GM10266 (cell line): ENCODE data around the gene EEFSEC.

Source experiments
- DNase-seq: peaks from one replicate; pipeline ENCODE4 v3.0.0; 2012; ENCODE audit errors: extremely low spot score
- TF ChIP-seq, protein P1 (sequence below): IDR thresholded peaks from 2 replicates; pipeline ENCODE4 v1.5.1; 2012; ENCODE audit warnings: mild to moderate bottlenecking, low read depth; ENCODE audit not compliant: control insufficient read depth, insufficient read depth; ENCODE audit errors: missing control alignments

The EEFSEC gene

DNA sequence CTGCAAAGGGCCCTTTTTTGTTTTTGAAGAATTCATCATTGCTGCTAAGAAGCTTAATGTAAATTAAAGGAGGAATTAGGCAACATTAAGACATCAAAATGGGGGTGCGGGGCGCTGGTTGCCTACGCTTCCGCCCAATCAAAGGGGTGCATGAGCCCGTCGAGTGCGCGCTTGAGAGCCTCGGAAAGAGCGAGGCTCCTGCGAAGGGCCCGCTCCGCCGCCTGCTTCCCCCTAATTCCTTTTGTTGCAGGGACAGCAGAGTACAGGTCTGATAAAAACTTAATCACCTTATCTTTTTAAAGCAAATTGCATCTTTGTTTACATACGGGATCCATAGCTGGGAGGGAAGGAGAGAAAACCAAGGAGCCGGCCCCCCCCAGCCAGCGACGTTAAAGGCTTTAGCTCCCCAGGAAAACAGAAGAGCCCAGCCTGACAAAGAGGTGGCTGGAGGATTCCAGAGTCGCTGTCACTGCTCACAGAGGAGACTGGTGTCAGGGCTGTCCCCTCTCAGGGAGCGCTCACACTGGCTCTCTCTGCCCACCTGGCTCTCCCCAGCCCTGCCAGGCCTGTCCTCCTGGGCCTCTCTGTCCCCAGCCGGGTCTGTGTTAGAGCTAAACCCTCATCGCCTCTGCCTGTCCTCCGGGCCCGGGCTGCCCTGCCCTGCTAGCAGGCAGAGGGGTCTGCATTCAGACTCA lies 246.1 kb downstream of the EEFSEC start:
- TF ChIP-seq, protein P1, sequence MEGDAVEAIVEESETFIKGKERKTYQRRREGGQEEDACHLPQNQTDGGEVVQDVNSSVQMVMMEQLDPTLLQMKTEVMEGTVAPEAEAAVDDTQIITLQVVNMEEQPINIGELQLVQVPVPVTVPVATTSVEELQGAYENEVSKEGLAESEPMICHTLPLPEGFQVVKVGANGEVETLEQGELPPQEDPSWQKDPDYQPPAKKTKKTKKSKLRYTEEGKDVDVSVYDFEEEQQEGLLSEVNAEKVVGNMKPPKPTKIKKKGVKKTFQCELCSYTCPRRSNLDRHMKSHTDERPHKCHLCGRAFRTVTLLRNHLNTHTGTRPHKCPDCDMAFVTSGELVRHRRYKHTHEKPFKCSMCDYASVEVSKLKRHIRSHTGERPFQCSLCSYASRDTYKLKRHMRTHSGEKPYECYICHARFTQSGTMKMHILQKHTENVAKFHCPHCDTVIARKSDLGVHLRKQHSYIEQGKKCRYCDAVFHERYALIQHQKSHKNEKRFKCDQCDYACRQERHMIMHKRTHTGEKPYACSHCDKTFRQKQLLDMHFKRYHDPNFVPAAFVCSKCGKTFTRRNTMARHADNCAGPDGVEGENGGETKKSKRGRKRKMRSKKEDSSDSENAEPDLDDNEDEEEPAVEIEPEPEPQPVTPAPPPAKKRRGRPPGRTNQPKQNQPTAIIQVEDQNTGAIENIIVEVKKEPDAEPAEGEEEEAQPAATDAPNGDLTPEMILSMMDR = no peak
- DNase-seq = no peak

DNA sequence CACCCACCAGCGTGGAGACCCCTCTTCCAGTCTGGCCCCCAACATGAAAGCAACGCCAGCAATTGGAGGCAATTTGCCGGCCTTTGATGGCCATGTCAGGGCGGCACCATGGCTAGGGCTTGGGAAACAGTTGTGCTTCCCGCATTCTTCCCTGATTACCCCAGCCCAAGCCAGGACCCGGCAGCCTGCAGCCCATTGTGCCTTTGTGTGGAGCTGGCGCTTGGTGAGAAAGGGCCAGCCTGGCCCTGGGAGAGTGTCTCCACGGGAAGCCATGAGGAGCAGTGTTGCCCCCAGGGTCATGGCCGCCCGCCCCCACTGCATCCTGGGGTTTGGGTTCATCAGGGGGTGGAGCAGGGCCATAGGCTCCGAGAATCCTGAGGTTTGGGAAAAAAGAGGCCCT lies 247.4 kb downstream of the EEFSEC start:
- no peak for DNase-seq
- TF ChIP-seq, protein P1 = no peak

DNA sequence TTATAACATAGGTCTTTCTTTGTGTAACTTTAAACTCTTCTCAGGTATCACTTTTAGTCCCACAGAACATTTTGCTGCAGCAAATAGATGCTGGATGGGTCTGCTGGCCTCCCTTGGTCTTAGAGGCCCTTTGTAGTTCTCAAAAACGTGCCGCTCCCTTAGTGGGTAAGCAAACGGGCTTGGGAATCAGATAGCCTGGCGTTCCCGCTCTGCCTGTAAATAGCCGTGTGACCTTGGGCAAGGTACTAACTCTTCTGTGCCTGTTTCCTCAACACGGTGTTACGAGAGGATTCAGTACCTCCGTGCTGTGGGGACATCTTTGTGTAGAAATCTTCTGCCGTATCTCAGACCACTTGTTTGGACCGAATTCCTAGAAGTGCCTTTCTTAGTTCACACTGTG lies 249.0 kb downstream of the EEFSEC start:
- DNase-seq = no peak
- TF ChIP-seq, protein P1 = no peak

DNA sequence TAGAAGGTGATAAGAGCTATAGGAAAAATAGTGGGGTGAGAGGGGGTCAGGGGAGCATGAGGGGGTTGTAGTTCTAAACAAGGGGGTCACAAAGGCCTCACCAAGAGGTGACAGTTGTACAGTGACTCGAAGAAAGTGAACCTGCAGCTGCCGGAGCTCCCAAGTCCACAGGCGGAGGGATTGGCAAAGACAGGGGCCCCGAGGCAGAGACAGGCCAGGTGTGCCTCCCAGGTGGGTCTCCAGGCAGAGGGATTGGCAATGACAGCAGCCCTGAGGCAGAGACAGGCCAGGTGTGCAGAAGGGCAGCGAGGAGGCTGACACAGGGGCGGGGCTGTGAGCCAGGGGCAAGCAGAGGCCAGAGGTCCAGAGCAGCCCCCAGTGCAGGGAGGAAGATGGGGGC lies 249.7 kb downstream of the EEFSEC start:
- TF ChIP-seq, protein P1 = no peak

DNA sequence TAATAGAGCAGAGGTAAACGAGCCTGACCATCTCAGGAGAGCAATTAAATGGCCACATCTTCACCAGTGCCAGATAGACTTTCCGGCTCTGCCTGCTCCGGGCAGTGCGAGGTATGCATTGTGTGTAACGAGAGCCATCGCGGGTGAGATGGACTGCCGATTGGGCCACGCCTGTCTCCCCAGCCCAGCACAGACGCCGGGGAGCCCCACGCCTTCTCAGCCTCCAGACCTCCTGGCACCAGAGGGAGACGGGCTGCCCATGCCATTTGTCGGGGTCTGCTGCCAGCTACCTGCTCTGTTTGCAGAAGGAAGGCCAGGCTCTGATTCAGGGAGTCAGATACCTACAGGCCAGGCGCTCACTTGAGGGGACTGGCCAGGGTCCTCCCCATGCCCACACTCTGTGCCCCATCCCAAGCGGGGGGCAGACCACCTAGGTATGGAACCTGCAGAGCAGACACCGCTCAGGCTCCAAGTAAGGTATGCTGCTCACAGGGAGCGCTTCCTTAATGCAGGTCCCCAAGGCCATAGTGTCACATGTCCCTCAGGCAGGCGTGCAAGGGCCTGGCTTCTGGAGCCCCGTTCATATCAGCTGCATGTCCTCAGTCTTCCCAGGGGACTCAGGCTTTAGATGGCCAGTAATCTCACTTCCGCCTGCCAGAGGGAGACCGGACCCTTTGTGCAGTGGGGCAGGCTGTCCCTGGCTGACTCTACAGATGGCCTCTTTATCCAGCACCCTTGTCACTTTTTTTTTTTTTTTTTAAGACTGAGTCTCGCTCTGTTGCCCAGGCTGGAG lies 251.2 kb downstream of the EEFSEC start:
- TF ChIP-seq, protein P1 = no peak
- DNase-seq = no peak

More for the DNA sequence above, 249.7 kb downstream of the EEFSEC start:
- DNase-seq = no peak

DNA sequence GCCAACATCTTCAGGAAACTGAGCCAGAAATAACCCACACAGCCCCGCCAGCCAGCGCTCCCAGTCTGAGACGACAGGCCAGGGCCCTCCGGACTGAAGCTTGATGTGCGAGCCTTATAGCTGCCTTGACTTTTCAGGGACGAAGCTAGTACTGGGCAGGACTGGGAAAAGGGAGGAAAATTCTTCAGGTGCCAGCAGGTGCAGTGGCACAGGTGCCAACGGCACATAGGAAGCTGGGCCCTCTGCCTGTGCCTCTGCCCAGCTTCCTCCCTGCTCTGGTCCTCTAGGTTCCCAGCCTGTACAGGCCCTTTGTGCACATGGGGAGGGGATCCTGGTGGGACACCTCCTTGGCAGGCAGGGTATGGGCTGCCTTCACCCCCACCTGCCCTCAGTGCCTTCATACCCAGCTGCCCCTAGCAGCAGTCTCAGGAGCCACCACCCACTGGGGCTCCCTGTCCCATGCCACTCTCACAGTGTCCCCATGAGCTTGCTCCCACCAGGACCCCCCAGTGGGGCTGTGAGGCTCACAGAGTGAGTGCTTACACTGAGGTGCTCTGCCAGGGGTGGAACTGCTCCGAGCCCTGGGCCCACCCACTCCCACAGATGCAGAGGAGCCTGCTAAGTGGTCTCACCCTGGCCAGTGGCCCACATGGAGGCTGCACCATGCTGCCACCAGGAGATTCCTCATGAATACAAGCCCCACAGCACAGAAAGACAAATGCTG lies 252.4 kb downstream of the EEFSEC start:
- no peak for DNase-seq
- TF ChIP-seq, protein P1 = no peak
